H1 (cell line): ENCODE results near the gene GRID1. TPM values are rescaled to one million over a fixed set of nuclear protein-coding genes. Genes with fewer than 3 reads are reported as not detected.

Experiments
- CTCF ChIA-PET: fragments of 300-600 bp; sonication (Branson Sonifier 250); formaldehyde crosslinking; loops from one replicate; lab custom pipeline; 2021; ENCODE audit not compliant: partially characterized antibody; lab: Charles Lee
- POLR2A ChIA-PET: fragments of 300-600 bp; sonication (Branson Sonifier 250); formaldehyde crosslinking; loops from one replicate; lab custom pipeline; 2021; ENCODE audit warnings: inconsistent platforms; ENCODE audit not compliant: partially characterized antibody; lab: Charles Lee
- DNase-seq, 2 experiments: peaks; one replicate each; pipeline versions ENCODE4 v3.0.0 to v3.0.0-alpha.2; 2010 to 2022; ENCODE audit warnings: low spot score in 2 of 2, low read depth in 1 of 2, mixed read lengths in 1 of 2
- FAIRE-seq: peaks from 2 replicates; lab custom pipeline; 2011; peaks lifted over from hg19 to GRCh38; lab: Jason Lieb, UNC
- H2AFZ ChIP-seq: 2 replicates; pipeline ENCODE4 v1.8.1; 2012; ENCODE audit warnings: low read length, inconsistent platforms
- H2AK5ac ChIP-seq: 2 replicates; pipeline ENCODE4 v1.6.1; 2013; ENCODE audit warnings: low read depth, low read length
- H2BK120ac ChIP-seq: replicated peaks from 2 replicates; pipeline ENCODE3; 2013; ENCODE audit warnings: low read depth, low read length, inconsistent platforms
- H2BK12ac ChIP-seq: 2 replicates; pipeline ENCODE4 v1.6.1; 2013; ENCODE audit warnings: low read depth, low read length
- H2BK15ac ChIP-seq: 2 replicates; pipeline ENCODE4 v1.6.1; 2013; ENCODE audit warnings: low read length
- H2BK20ac ChIP-seq: 2 replicates; pipeline ENCODE4 v1.6.1; 2013; ENCODE audit warnings: low read length
- H2BK5ac ChIP-seq: 2 replicates; pipeline ENCODE4 v1.6.1; 2013; ENCODE audit warnings: low read depth, low read length
- H3K14ac ChIP-seq: 2 replicates; pipeline ENCODE4 v1.6.1; 2013; ENCODE audit warnings: inconsistent platforms; ENCODE audit not compliant: insufficient read length
- H3K18ac ChIP-seq: 2 replicates; pipeline ENCODE4 v1.6.1; 2013; ENCODE audit warnings: low read length; ENCODE audit errors: extremely low read depth
- H3K23ac ChIP-seq: 2 replicates; pipeline ENCODE4 v1.6.1; 2013; ENCODE audit warnings: inconsistent platforms; ENCODE audit not compliant: insufficient read length
- H3K23me2 ChIP-seq: 2 replicates; pipeline ENCODE4 v1.6.1; 2013; ENCODE audit warnings: low read depth, low read length
- H3K27ac ChIP-seq: 2 replicates; pipeline ENCODE4 v1.6.1; 2011; ENCODE audit warnings: low read depth, low read length, inconsistent platforms
- H3K27me3 ChIP-seq, 4 experiments: replicated peaks in 1 of 4; 1 replicate in 1 of 4; 2 replicates in 3 of 4; pipeline versions ENCODE4 v1.6.1 to v1.8.1; 2011 to 2013; ENCODE audit warnings: low read length in 3 of 4, mild to moderate bottlenecking in 3 of 4, inconsistent platforms in 2 of 4, mixed read lengths in 2 of 4, moderate library complexity in 1 of 4; ENCODE audit not compliant: control insufficient read depth in 3 of 4, insufficient read depth in 3 of 4; ENCODE audit errors: extremely low read depth in 1 of 4
- H3K36me3 ChIP-seq, 4 experiments: 2 replicates each; pipeline versions ENCODE4 v1.6.1 to v1.8.1; 2011 to 2013; ENCODE audit warnings: mild to moderate bottlenecking in 4 of 4, low read length in 3 of 4, moderate library complexity in 2 of 4, control low read depth in 1 of 4, inconsistent platforms in 1 of 4; ENCODE audit not compliant: insufficient read depth in 4 of 4, control insufficient read depth in 2 of 4
- H3K4ac ChIP-seq: replicated peaks from 2 replicates; pipeline ENCODE3; 2013; ENCODE audit warnings: low read length, low read depth, mixed read lengths, inconsistent platforms; ENCODE audit not compliant: insufficient read length
- H3K4me1 ChIP-seq, 4 experiments: replicated peaks in 1 of 4; 1 replicate in 1 of 4; 2 replicates in 3 of 4; pipeline versions ENCODE4 v1.6.1 to v1.8.1; 2011 to 2013; ENCODE audit warnings: low read length in 3 of 4, inconsistent platforms in 2 of 4, mixed read lengths in 1 of 4; ENCODE audit not compliant: insufficient read depth in 4 of 4, control insufficient read depth in 3 of 4
- H3K4me2 ChIP-seq, 2 experiments: 2 replicates each; pipeline versions ENCODE4 v1.6.1 to v1.8.1; 2011 to 2013; ENCODE audit warnings: low read depth in 2 of 2, low read length in 2 of 2, control low read depth in 1 of 2, inconsistent platforms in 1 of 2, mild to moderate bottlenecking in 1 of 2; ENCODE audit not compliant: insufficient read depth in 1 of 2
- H3K4me3 ChIP-seq, 4 experiments: fragments of 200-600, 300-600 bp in 1 of 4; sonication (generic), shearing (Covaris generic), sonication (Bioruptor Twin) in 1 of 4; 2 replicates each; pipeline versions ENCODE4 v1.5.1 to v1.8.1; 2011 to 2016; ENCODE audit warnings: low read length in 4 of 4, low read depth in 3 of 4, control low read depth in 2 of 4, inconsistent platforms in 2 of 4, mild to moderate bottlenecking in 2 of 4, mixed read lengths in 1 of 4, moderate library complexity in 1 of 4; ENCODE audit not compliant: insufficient read depth in 2 of 4; ENCODE audit errors: extremely low read depth in 1 of 4
- H3K56ac ChIP-seq: replicated peaks from 2 replicates; pipeline ENCODE3; 2013; ENCODE audit warnings: low read depth, mild to moderate bottlenecking, mixed read lengths, low read length, inconsistent platforms; ENCODE audit not compliant: insufficient read length
- H3K79me1 ChIP-seq: 2 replicates; pipeline ENCODE4 v1.6.1; 2013; ENCODE audit warnings: low read depth, low read length, control low read depth
- H3K79me2 ChIP-seq, 2 experiments: 2 replicates each; pipeline versions ENCODE4 v1.6.1 to v1.8.1; 2012 to 2013; ENCODE audit warnings: low read length in 2 of 2, mild to moderate bottlenecking in 2 of 2, inconsistent platforms in 1 of 2; ENCODE audit not compliant: insufficient read depth in 2 of 2, control insufficient read depth in 1 of 2
- H3K9ac ChIP-seq, 4 experiments: replicated peaks in 1 of 4; 1 replicate in 1 of 4; 2 replicates in 3 of 4; pipeline versions ENCODE4 v1.6.1 to v1.8.1; 2011 to 2013; ENCODE audit warnings: low read depth in 3 of 4, low read length in 3 of 4, control low read depth in 2 of 4, mild to moderate bottlenecking in 2 of 4, moderate library complexity in 2 of 4, inconsistent platforms in 1 of 4; ENCODE audit errors: extremely low read depth in 1 of 4
- H3K9me3 ChIP-seq, 2 experiments: 2 replicates each; pipeline versions ENCODE4 v1.6.1 to v1.8.1; 2012 to 2013; ENCODE audit warnings: mild to moderate bottlenecking in 2 of 2, moderate library complexity in 2 of 2, control low read depth in 1 of 2, inconsistent platforms in 1 of 2, low read depth in 1 of 2, low read length in 1 of 2, mixed read lengths in 1 of 2; ENCODE audit not compliant: insufficient read depth in 2 of 2
- H4K20me1 ChIP-seq, 2 experiments: replicated peaks in 1 of 2; 2 replicates each; pipeline versions ENCODE3 to v1.8.1; 2011 to 2013; ENCODE audit warnings: inconsistent platforms in 2 of 2, low read length in 2 of 2, mild to moderate bottlenecking in 1 of 2; ENCODE audit not compliant: insufficient read depth in 2 of 2, control insufficient read depth in 1 of 2
- H4K5ac ChIP-seq: 2 replicates; pipeline ENCODE4 v1.6.1; 2013; ENCODE audit warnings: low read length, low read depth, mixed read lengths, inconsistent platforms; ENCODE audit not compliant: insufficient read length
- H4K8ac ChIP-seq: 2 replicates; pipeline ENCODE4 v1.8.0; 2013; ENCODE audit warnings: mild to moderate bottlenecking, moderate library complexity, low read length, inconsistent platforms; ENCODE audit not compliant: insufficient read depth; ENCODE audit errors: extremely low read depth
- H4K91ac ChIP-seq: replicated peaks from 2 replicates; pipeline ENCODE3; 2013; ENCODE audit warnings: low read length, mixed read lengths, inconsistent platforms; ENCODE audit not compliant: insufficient read length
- ATF3 ChIP-seq: IDR thresholded peaks from 2 replicates; pipeline ENCODE4 v1.6.1; 2011; ENCODE audit warnings: low read depth, mild to moderate bottlenecking, low read length; ENCODE audit not compliant: insufficient read depth
- BRCA1 ChIP-seq: IDR thresholded peaks from 2 replicates; pipeline ENCODE4 v1.6.1; 2012; ENCODE audit warnings: low read depth, low read length, improper control_type of control experiment
- EGR1 ChIP-seq: IDR thresholded peaks from 2 replicates; pipeline ENCODE4 v1.6.1; 2011; ENCODE audit warnings: low read depth, low read length, borderline replicate concordance
- EP300 ChIP-seq, 2 experiments: IDR thresholded peaks; 1 replicate in 1 of 2; 2 replicates in 1 of 2; pipeline ENCODE4 v1.6.1; 2011 to 2012; ENCODE audit warnings: low read depth in 2 of 2, low read length in 2 of 2, mild to moderate bottlenecking in 2 of 2, borderline replicate concordance in 1 of 2, inconsistent platforms in 1 of 2, moderate library complexity in 1 of 2
- NANOG ChIP-seq: IDR thresholded peaks from 2 replicates; pipeline ENCODE4 v1.6.1; 2011; ENCODE audit warnings: low read length, low read depth, mild to moderate bottlenecking, inconsistent platforms; ENCODE audit not compliant: insufficient read depth, poor library complexity, severe bottlenecking
- RNF2 ChIP-seq: fragments of 200-900, 300-1000 bp; sonication (generic); IDR thresholded peaks from 2 replicates; pipeline ENCODE4 v1.7.1; 2016; ENCODE audit warnings: borderline replicate concordance, low read depth, mild to moderate bottlenecking, antibody characterized with exemption, low read length; ENCODE audit not compliant: poor library complexity, severe bottlenecking; ENCODE audit errors: missing control alignments
- SIN3A ChIP-seq, 2 experiments: IDR thresholded peaks in 1 of 2; conservative IDR thresholded peaks in 1 of 2; 2 replicates each; pipeline ENCODE4 v1.6.1; 2011 to 2012; ENCODE audit warnings: low read length in 2 of 2, improper control_type of control experiment in 1 of 2, low read depth in 1 of 2, mild to moderate bottlenecking in 1 of 2
- SP4 ChIP-seq: IDR thresholded peaks from 2 replicates; pipeline ENCODE4 v1.6.1; 2012; ENCODE audit warnings: low read length, inconsistent platforms
- TBP ChIP-seq: IDR thresholded peaks from 2 replicates; pipeline ENCODE4 v1.6.1; 2011; ENCODE audit warnings: low read depth, low read length, improper control_type of control experiment
- TEAD4 ChIP-seq: IDR thresholded peaks from 2 replicates; pipeline ENCODE4 v1.6.1; 2012; ENCODE audit warnings: low read depth, low read length, inconsistent platforms, mixed read lengths
- WGBS, 2 experiments: shearing (Covaris generic) in 1 of 2; methylation state at CpG; one replicate each; pipeline versions ENCODE4 v1.1.6 to v1.1.7; 2013 to 2015; ENCODE audit warnings: low lambda C conversion rate in 2 of 2, mixed read lengths in 2 of 2, inconsistent platforms in 1 of 2, low coverage in 1 of 2, missing lambda C conversion rate in 1 of 2; ENCODE audit not compliant: insufficient replicate concordance in 2 of 2, insufficient coverage in 1 of 2, insufficient read length in 1 of 2; ENCODE audit errors: extremely low coverage in 1 of 2, missing lambda C conversion rate in 1 of 2; 5-methylcytosine and 5-hydroxymethylcytosine counted together
- polyA plus RNA-seq, 7 experiments: library from polyadenylated mRNA; depleted of rRNA in 3 of 7; stranded (reverse) in 5 of 7; unstranded in 2 of 7; fragments of >200 nt in 5 of 7; fragments of 200-250 nt in 2 of 7; gene quantifications; 1 replicate in 5 of 7; 2 replicates in 1 of 7; 4 replicates in 1 of 7; pipeline versions ENCODE4 v1.2.1 to v1.2.3, GENCODE V29; 2011 to 2013; ENCODE audit warnings: missing spikeins in 2 of 7, mixed read lengths in 2 of 7
- total RNA-seq: library from RNA; stranded (reverse); fragmentation: NEBNext Ultra II Directional; extraction: Animal tissue kit (Norgen Biotek cat#: 25700); gene quantifications from 2 replicates; pipeline ENCODE4 v1.2.1, GENCODE V29; 2021

The GRID1 gene
- total and polyA plus RNA-seq, 2 of the 8 experiments (the other 6 are each of a cell fraction or from before 2014, with no cell fraction given) = 0.22 to 0.30 TPM

GRCh38 chr10:86357041-86357440 is 9.6 kb downstream of the GRID1 start:
- no peaks in the 10 kb centered on the region for H3K9me3 ChIP-seq
- no peak overlapping the region; the same call in 1 of the 2 replicates for H4K8ac ChIP-seq
- no peak overlapping the region for H4K91ac ChIP-seq
- no peak overlapping the region for H3K4me2 ChIP-seq
- H3K56ac ChIP-seq = no peak overlapping the region
- no peak overlapping the region for H3K4ac ChIP-seq
- 88% methylated on average over 2 of the region's 2 CpGs; no CpG with 5 or more reads in 1 of the 2 experiments for WGBS, 2 experiments
- no peak overlapping the region for H2AK5ac ChIP-seq
- no peak overlapping the region for H2BK12ac ChIP-seq
- H2AFZ ChIP-seq = no peak overlapping the region
- H3K23ac ChIP-seq = no peak overlapping the region
- no peak overlapping the region for H2BK120ac ChIP-seq
- H4K20me1 ChIP-seq = no peaks in the 10 kb centered on the region
- H3K36me3 ChIP-seq = no peaks in the 10 kb centered on the region
- H3K27ac ChIP-seq = no peak overlapping the region
- H2BK20ac ChIP-seq = no peak overlapping the region
- CTCF ChIA-PET = interaction anchor here (1.1 to 25.6 kb wide), 4 partner anchors 4 to 219 kb away, joined by 3 to 498 read pairs (median 252); partner anchors contain the start of gene GRID1
- POLR2A ChIA-PET = no interaction called here
- no peak overlapping the region for H3K4me3 ChIP-seq
- H3K14ac ChIP-seq = no peak overlapping the region
- H3K79me1 ChIP-seq = no peaks in the 10 kb centered on the region; the same call in 1 of the 2 replicates
- no peaks in the 10 kb centered on the region for H3K23me2 ChIP-seq
- H2BK15ac ChIP-seq = no peak overlapping the region
- H3K18ac ChIP-seq = no peak overlapping the region
- no peaks in the 10 kb centered on the region for H3K79me2 ChIP-seq
- H2BK5ac ChIP-seq = no peak overlapping the region
- no peak for DNase-seq
- no peak overlapping the region for H3K9ac ChIP-seq
- no peak overlapping the region for H4K5ac ChIP-seq
- FAIRE-seq = no peak
- peaks cover 3 to 10% (median 9%) of the 10 kb centered on the region in 4 experiments for H3K27me3 ChIP-seq
- no peaks in the 10 kb centered on the region for H3K4me1 ChIP-seq
- TF ChIP-seq SP4 = no peak
- no peak for TF ChIP-seq TEAD4
- TF ChIP-seq EGR1 = no peak
- no peak for TF ChIP-seq EP300 (IDR thresholded peaks at IDR 0.05; ENCODE audit: borderline replicate concordance in 1 of 2, low read depth in 2 of 2, low read length in 2 of 2)
- TF ChIP-seq RNF2 = no peak
- TF ChIP-seq BRCA1 = no peak
- TF ChIP-seq TBP = no peak
- TF ChIP-seq SIN3A (conservative IDR thresholded peaks at IDR 0.05 in 1 of 2, IDR thresholded peaks at IDR 0.05 in 1 of 2; ENCODE audit: low read depth in 1 of 2, low read length in 2 of 2) = no peak
- no peak for TF ChIP-seq ATF3
- no peak for TF ChIP-seq NANOG
